ENCODE results near the gene LY6G6C. TPM values are rescaled to one million over a fixed set of nuclear protein-coding genes. Genes with fewer than 3 reads are reported as not detected.
A peak's percentile ranks its signal among the peaks of the same experiment; 100 is the strongest.

Gene LY6G6C
- total and polyA plus RNA-seq, 2 of the 13 experiments (the other 11 are each of a cell fraction or from before 2014, with no cell fraction given), result 0.15 TPM; not detected in 1

- TF ChIP-seq FOXO1 (CRISPR knock-in tag; IDR thresholded peaks at IDR 0.05) (peak; percentile 46; the same call in 1 of the 2 replicates), MEIS1 (CRISPR knock-in tag; IDR thresholded peaks at IDR 0.05; ENCODE audit: borderline replicate concordance) (no peak), NKX3-1 (CRISPR knock-in tag; IDR thresholded peaks at IDR 0.05) (no peak; the same call in 1 of the 2 replicates), NCOA5 (CRISPR knock-in tag; IDR thresholded peaks at IDR 0.05) (no peak), KLF11 (CRISPR knock-in tag; IDR thresholded peaks at IDR 0.05) (peak; percentile 76; the same call in 1 of the 2 replicates), ZNF503 (CRISPR knock-in tag; IDR thresholded peaks at IDR 0.05) (peak; percentile 59; the same call in 1 of the 2 replicates), MTF1 (CRISPR knock-in tag; IDR thresholded peaks at IDR 0.05) (no peak), LCORL (IDR thresholded peaks at IDR 0.05) (no peak), LCORL (CRISPR knock-in tag; IDR thresholded peaks at IDR 0.05) (peak; percentile 89), RBFOX2 (IDR thresholded peaks at IDR 0.05; ENCODE audit: low read depth, low read length) (peak; percentile 90), SMAD1 (CRISPR knock-in tag; IDR thresholded peaks at IDR 0.05; ENCODE audit: borderline replicate concordance, low read depth) (no peak; the same call in 1 of the 2 replicates), ZNF264 (CRISPR knock-in tag; IDR thresholded peaks at IDR 0.05) (0 out of 2 replicates have a peak, but pooled peaks have one; percentile 51), ZNF20 (CRISPR knock-in tag; IDR thresholded peaks at IDR 0.05) (no peak), ZNF484 (CRISPR knock-in tag; IDR thresholded peaks at IDR 0.05; ENCODE audit: borderline replicate concordance, low read depth) (0 out of 2 replicates have a peak, but pooled peaks have one; percentile 61), SALL1 (CRISPR knock-in tag; IDR thresholded peaks at IDR 0.05) (peak; percentile 71), ZNF841 (CRISPR knock-in tag; IDR thresholded peaks at IDR 0.05; ENCODE audit: borderline replicate concordance) (no peak; the same call in 1 of the 2 replicates), KLF12 (CRISPR knock-in tag; IDR thresholded peaks at IDR 0.05; ENCODE audit: borderline replicate concordance) (no peak), SATB2 (CRISPR knock-in tag; IDR thresholded peaks at IDR 0.05) (no peak), ZC3H13 (CRISPR knock-in tag; IDR thresholded peaks at IDR 0.05) (peak; percentile 82), ZNF589 (CRISPR knock-in tag; conservative IDR thresholded peaks at IDR 0.05) (peak; percentile 65; the same call in 1 of the 2 replicates), NFRKB (IDR thresholded peaks at IDR 0.05) (no peak), POLR2G (IDR thresholded peaks at IDR 0.05; ENCODE audit: low read depth, low read length) (peak; percentile 95), ZFP36 (IDR thresholded peaks at IDR 0.05; ENCODE audit: borderline replicate concordance, low read depth, low read length, partially characterized antibody) (no peak), ZNF616 (CRISPR knock-in tag; IDR thresholded peaks at IDR 0.05; ENCODE audit: low read depth) (no peak; the same call in 1 of the 2 replicates), CBFB (CRISPR knock-in tag; IDR thresholded peaks at IDR 0.05) (0 out of 2 replicates have a peak, but pooled peaks have one; percentile 20)
- TF ChIP-seq, protein P1, sequence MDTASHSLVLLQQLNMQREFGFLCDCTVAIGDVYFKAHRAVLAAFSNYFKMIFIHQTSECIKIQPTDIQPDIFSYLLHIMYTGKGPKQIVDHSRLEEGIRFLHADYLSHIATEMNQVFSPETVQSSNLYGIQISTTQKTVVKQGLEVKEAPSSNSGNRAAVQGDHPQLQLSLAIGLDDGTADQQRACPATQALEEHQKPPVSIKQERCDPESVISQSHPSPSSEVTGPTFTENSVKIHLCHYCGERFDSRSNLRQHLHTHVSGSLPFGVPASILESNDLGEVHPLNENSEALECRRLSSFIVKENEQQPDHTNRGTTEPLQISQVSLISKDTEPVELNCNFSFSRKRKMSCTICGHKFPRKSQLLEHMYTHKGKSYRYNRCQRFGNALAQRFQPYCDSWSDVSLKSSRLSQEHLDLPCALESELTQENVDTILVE (CRISPR knock-in tag; IDR thresholded peaks at IDR 0.05), result peak; percentile 72; the same call in 1 of the 2 replicates
- TF ChIP-seq, protein P2, sequence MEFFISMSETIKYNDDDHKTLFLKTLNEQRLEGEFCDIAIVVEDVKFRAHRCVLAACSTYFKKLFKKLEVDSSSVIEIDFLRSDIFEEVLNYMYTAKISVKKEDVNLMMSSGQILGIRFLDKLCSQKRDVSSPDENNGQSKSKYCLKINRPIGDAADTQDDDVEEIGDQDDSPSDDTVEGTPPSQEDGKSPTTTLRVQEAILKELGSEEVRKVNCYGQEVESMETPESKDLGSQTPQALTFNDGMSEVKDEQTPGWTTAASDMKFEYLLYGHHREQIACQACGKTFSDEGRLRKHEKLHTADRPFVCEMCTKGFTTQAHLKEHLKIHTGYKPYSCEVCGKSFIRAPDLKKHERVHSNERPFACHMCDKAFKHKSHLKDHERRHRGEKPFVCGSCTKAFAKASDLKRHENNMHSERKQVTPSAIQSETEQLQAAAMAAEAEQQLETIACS (CRISPR knock-in tag; IDR thresholded peaks at IDR 0.05), result no peak
- TF ChIP-seq, protein P3, sequence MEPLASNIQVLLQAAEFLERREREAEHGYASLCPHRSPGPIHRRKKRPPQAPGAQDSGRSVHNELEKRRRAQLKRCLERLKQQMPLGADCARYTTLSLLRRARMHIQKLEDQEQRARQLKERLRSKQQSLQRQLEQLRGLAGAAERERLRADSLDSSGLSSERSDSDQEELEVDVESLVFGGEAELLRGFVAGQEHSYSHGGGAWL (CRISPR knock-in tag; IDR thresholded peaks at IDR 0.05), result peak; percentile 63; the same call in 1 of the 2 replicates
Measured at GRCh38 chr6:31736021-31736767, 14.6 kb upstream of the LY6G6C start, which contains the start of gene CLIC1 (continued).

Measured in HepG2 (cell line).